GM23248 (cell line): ENCODE measurements around the gene HDAC4.

ENCODE experiments used
- EZH2 ChIP-seq: fragments of 200-600 bp; sonication (generic); IDR thresholded peaks from 2 replicates; pipeline ENCODE4 v1.6.1; 2018; ENCODE audit warnings: antibody characterized with exemption, mild to moderate bottlenecking; ENCODE audit not compliant: insufficient read depth, poor library complexity, severe bottlenecking
- EZH2phosphoT487 ChIP-seq: fragments of 200-600 bp; sonication (generic); IDR thresholded peaks from 2 replicates; pipeline ENCODE4 v1.6.1; 2018; ENCODE audit warnings: antibody characterized with exemption, moderate library complexity, mild to moderate bottlenecking, low read depth; ENCODE audit not compliant: insufficient read depth

- no peak for TF ChIP-seq EZH2
- TF ChIP-seq EZH2phosphoT487, result no peak
These were observed 129.3 kb downstream of the HDAC4 start for GRCh38 chr2:239271471-239271870.
